HL-60 (cell line): ENCODE results near the gene FRMPD2.
"Not testable (repeated sequence)": the region's sequence is repeated elsewhere in the genome, so short reads cannot be mapped to it uniquely, and the experiment has no call there.

Experiments used
- DNase-seq, 2 experiments: peaks; one replicate each; pipeline ENCODE4 v3.0.0-alpha.2; 2010 to 2020; ENCODE audit warnings: low read depth in 1 of 2, low spot score in 1 of 2
- H3K27ac ChIP-seq: fragments of 250-450 bp; sonication (Bioruptor Pico); replicated peaks from 2 replicates; pipeline ENCODE4 v1.5.1; 2020; ENCODE audit warnings: mild to moderate bottlenecking, moderate library complexity
- H3K27me3 ChIP-seq: fragments of 250-450 bp; sonication (Bioruptor Pico); 2 replicates; pipeline ENCODE4 v1.5.1; 2021; ENCODE audit warnings: mild to moderate bottlenecking, moderate library complexity; ENCODE audit not compliant: insufficient read depth, poor library complexity, severe bottlenecking
- H3K4me3 ChIP-seq: replicated peaks from 2 replicates; pipeline ENCODE4 v1.5.1; 2011; ENCODE audit warnings: mild to moderate bottlenecking, control low read depth, low read length; ENCODE audit not compliant: insufficient read depth
- GABPA ChIP-seq: IDR thresholded peaks from 2 replicates; pipeline ENCODE4 v1.6.1; 2012; ENCODE audit warnings: low read depth
- POLR2AphosphoS5 ChIP-seq: IDR thresholded peaks from 2 replicates; pipeline ENCODE4 v1.6.1; 2012; ENCODE audit warnings: low read depth
- REST ChIP-seq: IDR thresholded peaks from 2 replicates; pipeline ENCODE4 v1.6.1; 2012; ENCODE audit warnings: low read depth; ENCODE audit not compliant: insufficient replicate concordance
- SPI1 ChIP-seq: IDR thresholded peaks from 2 replicates; pipeline ENCODE4 v1.6.1; 2012; ENCODE audit warnings: low read depth, mild to moderate bottlenecking, borderline replicate concordance
- TF ChIP-seq, protein P1 (sequence below): IDR thresholded peaks from one replicate; pipeline ENCODE4 v1.5.1; 2011; ENCODE audit warnings: low read length, control low read depth, inconsistent platforms; ENCODE audit not compliant: insufficient read depth

The FRMPD2 gene

GRCh38 chr10:48284811-48285210 lies 10.3 kb upstream of the FRMPD2 start:
- TF ChIP-seq SPI1 (no peak), GABPA (no peak), REST (no peak), POLR2AphosphoS5 (no peak)
- TF ChIP-seq, protein P1, sequence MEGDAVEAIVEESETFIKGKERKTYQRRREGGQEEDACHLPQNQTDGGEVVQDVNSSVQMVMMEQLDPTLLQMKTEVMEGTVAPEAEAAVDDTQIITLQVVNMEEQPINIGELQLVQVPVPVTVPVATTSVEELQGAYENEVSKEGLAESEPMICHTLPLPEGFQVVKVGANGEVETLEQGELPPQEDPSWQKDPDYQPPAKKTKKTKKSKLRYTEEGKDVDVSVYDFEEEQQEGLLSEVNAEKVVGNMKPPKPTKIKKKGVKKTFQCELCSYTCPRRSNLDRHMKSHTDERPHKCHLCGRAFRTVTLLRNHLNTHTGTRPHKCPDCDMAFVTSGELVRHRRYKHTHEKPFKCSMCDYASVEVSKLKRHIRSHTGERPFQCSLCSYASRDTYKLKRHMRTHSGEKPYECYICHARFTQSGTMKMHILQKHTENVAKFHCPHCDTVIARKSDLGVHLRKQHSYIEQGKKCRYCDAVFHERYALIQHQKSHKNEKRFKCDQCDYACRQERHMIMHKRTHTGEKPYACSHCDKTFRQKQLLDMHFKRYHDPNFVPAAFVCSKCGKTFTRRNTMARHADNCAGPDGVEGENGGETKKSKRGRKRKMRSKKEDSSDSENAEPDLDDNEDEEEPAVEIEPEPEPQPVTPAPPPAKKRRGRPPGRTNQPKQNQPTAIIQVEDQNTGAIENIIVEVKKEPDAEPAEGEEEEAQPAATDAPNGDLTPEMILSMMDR = no peak
- no peak for DNase-seq
- H3K27me3 ChIP-seq = no peaks in the 10 kb centered on the region
- H3K27ac ChIP-seq = no peak overlapping the region
- no peak overlapping the region for H3K4me3 ChIP-seq

DNA sequence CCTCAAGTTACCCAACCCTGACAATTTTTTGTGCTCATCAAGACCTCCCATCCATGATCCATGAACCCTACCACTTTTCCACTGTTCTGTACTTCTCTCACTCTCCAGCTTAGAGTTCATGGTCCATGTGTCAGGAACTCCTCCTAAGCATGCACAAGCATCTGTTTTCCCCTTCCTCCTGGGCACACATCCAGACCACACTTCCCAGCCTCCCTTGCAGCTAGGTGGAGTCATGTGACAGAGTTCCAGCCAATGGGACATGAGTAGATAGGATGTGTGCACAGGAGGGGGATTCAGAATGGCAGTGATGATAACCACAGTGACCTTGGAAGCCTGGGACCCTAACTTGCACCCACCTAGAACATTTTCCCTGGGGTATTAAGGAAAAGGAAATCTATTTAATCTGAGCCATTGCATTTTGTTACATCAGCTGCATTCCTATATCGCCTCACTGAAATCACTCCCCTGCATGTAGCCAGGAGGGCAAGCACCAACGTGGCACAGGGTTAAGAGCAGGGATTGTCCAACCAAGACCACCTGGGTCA lies 9.6 kb upstream of the FRMPD2 start:
- H3K27ac ChIP-seq = no peak overlapping the region

GRCh38 chr10:48282829-48283228 lies 8.3 kb upstream of the FRMPD2 start:
- DNase-seq = no peak

More for the DNA sequence above, 9.6 kb upstream of the FRMPD2 start:
- Histone ChIP-seq H3K4me3 (no peak overlapping the region), H3K27me3 (no peaks in the 10 kb centered on the region)
- TF ChIP-seq POLR2AphosphoS5 = no peak
- TF ChIP-seq, protein P1 = no peak
- TF ChIP-seq GABPA = no peak
- no peak for TF ChIP-seq SPI1
- no peak for TF ChIP-seq REST
- DNase-seq = no peak

DNA sequence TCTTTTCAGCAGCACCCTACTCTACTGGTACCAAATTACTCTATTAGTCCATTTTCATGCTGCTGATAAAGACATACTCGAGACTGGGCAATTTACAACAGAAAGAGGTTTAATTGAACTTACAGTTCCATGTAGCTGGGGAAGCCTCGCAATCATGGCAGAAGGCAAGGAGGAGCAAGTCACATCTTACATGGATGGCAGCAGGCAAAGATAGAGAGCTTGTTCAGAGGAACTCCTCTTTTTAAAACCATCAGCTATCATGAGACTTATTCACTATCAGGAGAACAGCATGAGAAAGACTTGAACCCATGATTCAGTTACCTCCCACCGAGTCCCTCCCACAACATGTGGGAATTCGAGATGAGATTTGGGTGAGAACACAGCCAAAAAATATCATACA lies 7.2 kb upstream of the FRMPD2 start:
- not testable (repeated sequence) for DNase-seq, H3K27me3 ChIP-seq, H3K4me3 ChIP-seq, H3K27ac ChIP-seq

More at GRCh38 chr10:48282829-48283228, 8.3 kb upstream of the FRMPD2 start:
- Histone ChIP-seq H3K27ac (no peak overlapping the region), H3K4me3 (no peak overlapping the region), H3K27me3 (no peaks in the 10 kb centered on the region)
- TF ChIP-seq SPI1 (no peak), REST (no peak), GABPA (no peak), POLR2AphosphoS5 (no peak)
- TF ChIP-seq, protein P1 = no peak
